Raji (cell line): Measurements from ENCODE around the gene KCNJ10.

ENCODE experiments used
- POLR2A ChIP-seq: IDR thresholded peaks from 2 replicates; pipeline ENCODE4 v1.6.1; 2011; ENCODE audit warnings: low read depth, low read length, control low read depth; ENCODE audit not compliant: insufficient read depth

KCNJ10 gene

DNA sequence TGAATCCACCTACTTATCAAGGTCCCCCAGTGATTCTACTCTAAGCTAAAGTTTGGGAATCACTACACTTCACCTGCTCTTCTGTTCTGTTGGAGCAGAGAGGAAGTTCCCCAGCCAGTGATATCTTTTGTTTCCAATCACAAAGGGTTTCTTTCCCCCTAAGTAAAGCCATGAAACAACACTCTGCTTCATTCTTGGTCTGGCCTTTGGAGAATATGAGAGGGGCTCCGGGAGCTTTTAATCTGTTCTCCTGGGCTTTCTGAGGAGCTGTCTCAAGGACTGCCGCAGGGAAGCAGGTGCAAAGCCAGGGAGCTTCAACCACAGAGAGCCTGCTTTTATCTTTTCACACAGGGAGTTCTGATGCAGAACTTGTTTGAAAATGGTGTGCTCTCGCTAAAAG, 105.8 kb downstream of the KCNJ10 start:
- TF ChIP-seq POLR2A, result no peak

DNA sequence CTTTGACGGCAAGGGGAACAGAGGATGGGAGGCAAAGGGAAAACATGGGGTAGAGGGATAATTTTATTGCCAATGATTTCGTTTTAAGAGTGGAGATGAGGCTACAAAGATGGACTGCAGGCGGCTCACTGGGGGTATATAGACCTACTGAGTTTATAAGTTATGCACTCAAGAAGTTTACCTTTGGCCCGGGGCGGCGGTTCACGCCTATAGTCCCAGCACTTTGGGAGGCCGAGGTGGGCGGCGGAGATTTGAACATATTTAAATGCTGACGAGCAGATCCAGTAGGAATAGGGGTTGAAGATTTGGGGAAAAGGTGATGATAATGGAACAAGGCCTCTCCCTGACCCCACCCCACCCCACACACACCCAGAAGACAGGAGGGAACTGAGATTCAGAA, 107.8 kb downstream of the KCNJ10 start:
- no peak for TF ChIP-seq POLR2A

DNA sequence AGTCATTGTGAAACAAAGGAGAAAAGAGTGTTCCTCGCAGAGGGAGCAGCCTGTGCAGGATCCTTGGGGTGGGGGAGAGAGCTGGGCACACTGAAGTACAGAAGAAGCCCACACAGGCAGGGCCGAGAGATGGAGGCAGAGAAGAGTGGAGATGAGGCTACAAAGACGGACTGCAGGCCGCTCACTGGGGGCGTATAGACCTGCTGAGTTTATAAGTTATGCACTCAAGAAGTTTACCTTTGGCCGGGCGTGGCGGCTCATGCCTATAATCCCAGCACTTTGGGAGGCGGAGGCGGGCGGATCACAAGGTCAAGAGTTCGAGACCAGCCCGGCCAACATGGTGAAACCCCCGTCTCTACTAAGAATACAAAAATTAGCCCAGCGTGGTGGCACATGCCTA, 108.3 kb downstream of the KCNJ10 start:
- no peak for TF ChIP-seq POLR2A

DNA sequence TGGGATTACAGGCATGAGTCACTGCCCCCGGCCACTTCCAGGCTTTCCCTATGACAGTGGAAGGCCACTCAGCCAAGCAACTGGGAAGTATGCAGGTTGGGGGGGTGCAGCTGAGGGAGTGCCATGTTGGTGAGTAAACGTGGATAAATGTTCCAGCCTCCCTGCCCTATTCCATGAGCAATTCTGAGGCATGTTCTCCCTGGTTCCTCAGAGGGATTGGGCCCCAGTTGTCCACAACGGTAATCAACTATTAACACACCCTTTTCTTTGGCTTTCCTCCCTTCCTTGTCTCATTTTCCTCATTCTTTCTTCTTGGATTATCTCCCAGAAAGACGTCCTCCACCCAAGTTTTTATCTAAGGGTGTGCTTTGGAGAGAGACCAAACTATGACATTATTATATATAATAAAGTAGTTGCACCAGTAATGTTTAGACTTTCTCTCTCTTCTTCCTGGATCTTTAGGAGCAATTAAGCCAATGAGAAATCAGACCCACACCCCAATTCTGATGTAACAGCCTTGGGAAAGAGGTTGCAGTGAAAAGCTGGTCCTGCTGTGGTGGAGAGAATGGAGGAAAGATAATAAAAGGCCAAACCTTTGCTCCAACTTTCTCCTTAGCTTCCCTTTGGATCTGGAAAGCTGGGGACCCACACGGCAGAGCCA, 109.1 kb downstream of the KCNJ10 start:
- no peak for TF ChIP-seq POLR2A

DNA sequence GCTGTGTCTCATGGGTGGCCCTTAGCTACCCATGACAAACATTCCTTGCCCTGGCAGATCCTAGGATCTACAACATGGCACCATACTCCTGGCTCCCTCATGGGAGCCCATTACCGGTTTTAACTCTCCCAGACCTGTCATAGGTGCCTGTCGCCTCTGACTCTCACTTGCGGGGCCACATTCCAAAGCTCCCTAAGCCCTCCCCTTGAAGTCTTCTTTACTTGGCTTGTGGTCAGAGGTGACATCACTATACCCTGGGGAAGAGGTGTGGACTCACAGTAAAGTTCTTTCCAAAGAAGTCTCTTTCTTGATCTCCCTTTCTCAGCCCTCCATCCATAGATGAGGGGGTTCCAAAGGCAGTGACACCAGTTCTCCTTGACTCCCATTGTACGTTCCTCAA, 110.5 kb downstream of the KCNJ10 start:
- TF ChIP-seq POLR2A, result no peak

DNA sequence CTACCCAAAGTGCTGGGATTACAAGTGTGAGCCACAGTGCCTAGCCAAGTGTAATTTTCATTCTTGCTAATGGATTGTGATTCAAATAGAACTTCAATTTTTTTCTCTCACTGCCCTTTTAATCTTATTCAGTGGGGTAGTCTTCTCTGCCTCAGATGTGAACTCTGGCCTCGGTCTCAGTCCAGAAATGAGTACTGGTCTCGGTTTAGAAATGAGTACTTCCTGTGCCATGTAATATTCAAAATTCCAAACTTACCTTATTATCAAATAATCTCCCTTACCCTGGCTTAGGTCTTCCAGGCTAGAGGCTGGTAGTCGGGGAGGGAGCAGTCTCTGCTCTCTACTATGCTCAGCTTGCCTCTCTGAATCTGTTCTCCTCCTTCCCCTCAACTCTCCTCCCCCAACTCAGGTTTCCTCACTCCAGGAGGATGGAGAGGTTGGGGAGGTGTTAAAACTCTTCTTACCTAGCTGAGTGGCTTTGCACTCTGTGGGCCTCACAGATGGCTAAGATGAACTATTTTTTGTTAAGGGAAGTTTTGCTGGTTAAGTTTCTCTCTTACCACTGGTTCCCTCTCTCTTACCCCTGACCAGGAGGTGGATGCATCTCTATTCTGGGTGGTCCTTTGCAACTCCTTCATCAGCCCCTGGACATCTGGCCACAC, 111.1 kb downstream of the KCNJ10 start:
- TF ChIP-seq POLR2A, result no peak

DNA sequence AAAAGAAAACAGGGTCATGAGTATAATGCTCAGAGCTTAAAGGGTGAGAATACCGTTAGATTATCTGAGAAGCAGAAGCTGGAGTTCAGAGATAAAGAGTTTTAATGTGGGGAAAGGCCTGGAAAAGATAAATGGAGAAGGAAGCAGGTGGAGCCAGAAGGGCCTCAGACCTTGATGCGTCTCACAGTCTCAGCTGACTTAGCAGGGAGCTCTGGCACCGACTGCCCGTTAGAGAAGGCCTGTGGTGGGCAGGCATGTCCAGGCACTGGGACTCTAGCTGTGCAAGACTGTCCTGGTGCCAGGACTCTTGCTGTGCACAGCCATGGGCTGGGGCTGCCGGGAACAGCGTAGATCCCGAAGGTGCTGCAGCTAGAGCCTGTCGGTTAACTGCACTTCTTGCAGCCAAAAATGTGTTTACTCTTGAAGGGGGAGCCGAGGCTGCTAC, 112.1 kb downstream of the KCNJ10 start:
- no peak for TF ChIP-seq POLR2A

DNA sequence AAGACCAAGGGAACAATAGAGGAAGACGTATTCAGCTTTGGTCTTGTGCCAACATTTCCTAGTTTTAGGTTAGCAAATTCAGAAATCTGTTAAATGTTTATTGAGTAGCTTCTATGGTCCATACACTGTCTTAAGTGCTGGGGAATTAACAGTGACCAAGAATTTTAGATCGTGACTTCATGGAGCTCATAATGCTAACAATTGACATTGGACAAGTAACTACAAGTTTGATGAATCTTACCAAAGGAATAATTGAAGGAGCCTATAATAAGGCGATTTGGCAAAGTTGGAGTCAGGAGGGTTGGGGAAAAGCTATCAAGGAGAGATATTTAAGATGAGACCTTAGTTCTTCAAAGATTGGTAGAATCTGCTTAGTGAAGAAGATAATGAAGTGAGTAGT, 114.5 kb downstream of the KCNJ10 start:
- TF ChIP-seq POLR2A, result no peak

DNA sequence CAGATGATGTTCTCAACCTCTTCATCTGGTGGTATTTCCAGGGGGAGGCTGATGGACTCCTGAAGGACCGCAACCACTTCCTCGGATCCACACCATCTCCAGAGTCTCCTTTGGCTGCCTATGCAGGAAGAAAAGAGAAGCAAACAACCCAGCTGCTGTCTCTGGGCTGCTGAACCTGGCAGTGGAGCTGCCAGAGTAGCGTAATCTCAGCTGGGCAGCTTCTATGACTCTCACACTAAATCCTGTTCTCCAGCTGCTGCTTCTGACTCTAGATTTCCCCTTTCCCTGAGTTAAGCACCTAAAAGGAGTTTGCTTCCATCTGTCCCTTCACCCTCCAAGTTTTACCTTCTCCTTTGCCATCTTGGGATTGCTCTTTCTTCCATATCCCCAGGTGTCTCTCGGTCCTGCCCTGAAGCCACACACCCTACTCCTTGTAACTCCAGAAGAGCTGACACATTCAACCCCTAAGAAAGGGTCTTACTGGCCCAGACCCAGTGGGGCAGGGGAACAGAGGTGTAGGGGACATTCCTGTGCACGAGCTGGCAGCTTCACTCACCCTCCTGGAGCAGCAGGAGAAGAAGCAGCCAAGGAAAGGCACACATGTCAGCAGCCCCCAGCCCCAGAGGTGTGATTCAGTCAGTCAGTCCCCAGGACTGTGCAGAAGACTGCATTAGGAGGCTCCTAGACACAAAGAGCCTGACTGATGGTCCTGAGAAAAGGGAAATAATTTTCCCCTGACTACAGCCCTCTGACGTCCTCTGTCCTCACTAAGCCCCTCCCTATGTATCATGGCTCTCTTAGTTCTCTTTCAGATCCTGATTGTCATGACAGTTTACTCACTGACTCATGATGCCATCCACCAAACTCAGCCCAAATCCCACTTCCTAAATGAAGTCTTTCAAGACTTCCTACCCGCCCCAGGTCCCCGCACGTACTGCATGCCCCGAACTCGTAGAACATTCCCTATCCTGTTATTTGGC, 116.1 kb downstream of the KCNJ10 start, which contains the start of gene SLAMF9:
TSS of gene SLAMF9 (minus strand) at position 702 of the 980 bp plus-strand sequence. CDS start at position 602, 100 bp downstream.
- no peak for TF ChIP-seq POLR2A

DNA sequence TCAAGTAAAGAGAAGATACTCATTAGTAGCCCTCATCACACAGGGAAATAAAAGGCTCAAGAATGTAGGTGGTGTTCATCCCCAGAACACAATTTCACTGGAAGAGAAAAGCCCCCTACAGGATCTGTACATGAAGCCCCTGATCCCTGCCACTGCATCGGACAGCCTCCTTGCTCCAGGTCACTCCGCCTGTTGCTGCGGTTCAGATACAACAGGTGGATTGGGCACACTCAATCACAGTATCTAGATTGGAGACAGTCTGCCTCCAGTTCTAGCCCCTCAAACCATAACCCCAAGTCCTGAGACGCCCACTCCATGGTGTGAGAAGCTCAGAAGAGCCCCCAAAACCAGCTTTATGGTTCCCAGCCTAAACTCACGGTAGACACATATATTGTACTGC, 117.0 kb downstream of the KCNJ10 start:
- TF ChIP-seq POLR2A, result no peak

DNA sequence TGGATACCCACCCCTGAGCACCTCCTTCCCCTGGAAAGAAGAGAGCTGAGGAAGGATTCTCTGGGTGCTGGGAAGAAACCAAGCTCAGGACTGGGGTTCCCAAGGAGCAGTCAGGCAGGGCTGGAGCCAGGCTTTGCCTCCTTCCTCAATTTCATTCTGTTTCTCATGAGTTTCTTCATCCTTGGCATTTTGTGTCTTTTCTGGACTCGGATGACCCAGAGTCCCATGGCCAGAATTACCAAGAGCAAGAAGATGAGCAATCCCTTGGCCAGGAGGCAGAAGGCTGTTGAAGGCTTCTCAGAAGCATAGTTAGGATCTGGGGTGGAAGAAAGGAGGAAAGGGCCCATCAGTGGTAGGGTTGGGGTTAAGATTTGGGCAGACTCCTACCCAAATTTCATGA, 118.4 kb downstream of the KCNJ10 start:
- no peak for TF ChIP-seq POLR2A

DNA sequence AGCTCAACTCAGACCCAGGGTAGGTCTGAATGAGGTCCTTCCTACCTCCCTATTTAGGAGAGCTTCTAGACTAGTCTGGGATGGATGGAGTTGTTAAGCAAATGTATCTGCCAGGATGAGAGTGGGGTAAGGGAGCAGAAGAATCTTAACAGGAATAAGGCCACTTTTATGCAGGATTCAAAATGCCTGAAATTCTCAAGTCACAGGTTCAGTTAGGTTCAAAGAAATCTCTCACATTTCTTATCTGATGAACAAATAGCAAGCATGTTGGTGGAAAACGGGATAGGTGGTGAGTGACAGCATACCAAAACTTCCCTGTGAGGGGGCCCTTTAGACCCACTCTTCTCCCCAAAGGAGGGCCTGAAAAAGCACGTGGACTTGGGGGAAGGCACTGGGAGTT, 118.9 kb downstream of the KCNJ10 start:
- no peak for TF ChIP-seq POLR2A

DNA sequence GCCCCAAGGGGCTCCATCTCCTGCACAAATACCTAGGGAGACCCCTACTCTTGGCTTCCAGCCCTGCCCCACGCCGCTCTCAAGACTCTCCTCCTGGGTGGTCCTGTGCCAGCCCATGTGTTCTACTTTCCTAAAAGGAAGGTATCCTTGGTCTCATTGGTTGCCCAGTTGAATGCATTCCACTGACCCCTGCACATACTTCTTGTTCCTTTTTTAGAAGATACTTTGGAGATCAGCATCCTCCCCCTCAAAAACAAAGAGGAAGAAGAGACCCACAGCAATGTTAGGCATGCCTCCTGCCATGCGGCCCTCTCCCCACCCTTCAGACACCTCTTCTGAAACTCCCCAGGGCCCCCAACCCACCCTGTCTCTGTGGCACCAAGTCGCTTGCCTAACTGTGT, 120.0 kb downstream of the KCNJ10 start:
- no peak for TF ChIP-seq POLR2A

DNA sequence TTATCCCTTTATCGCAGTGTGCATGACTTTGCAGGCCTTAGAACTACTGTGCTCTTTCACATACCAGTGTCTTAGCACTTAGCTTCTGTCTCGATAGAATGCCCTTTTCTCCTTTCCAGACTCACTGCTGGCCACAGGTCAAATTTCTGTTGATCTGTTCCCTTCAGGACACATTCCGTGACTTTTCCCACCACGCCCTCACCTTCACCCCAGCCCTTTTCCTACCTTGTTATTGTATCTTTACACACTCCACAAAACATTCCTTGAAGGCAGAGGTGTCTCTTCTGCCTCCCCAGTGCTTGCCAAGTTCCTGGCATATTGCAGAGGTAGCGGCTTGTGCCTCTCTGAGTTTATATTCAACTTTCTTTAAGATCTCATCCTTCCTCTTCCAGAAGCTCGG, 120.8 kb downstream of the KCNJ10 start:
- no peak for TF ChIP-seq POLR2A
